Measurements from ENCODE around the gene NFIA.

NFIA gene

DNA sequence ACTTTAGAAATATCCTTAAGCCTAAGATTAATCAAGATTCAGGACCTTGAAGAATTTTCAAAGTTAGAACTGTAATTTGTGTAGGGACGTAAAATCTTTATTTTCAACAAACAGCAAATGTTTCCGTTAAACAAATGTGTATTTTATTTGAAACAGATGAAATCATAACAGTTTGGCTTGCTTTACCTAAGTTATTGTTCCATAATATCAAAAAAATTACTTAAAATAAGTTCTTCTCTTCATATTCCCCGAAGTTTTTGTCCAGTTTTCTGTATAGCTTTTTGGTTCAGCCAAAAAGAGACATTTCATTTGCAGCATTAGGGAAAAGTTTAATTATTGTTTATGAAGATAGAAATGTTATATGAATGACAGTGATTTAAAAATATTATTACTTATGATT is 100.1 kb downstream of the NFIA start:
- H3K27me3 ChIP-seq (ENCODE audit: control insufficient read depth, insufficient read depth, low read length, poor library complexity, severe bottlenecking) = no peaks in the 10 kb centered on the region
- H3K36me3 ChIP-seq (ENCODE audit: control insufficient read depth, insufficient read depth, low read length) = no peaks in the 10 kb centered on the region
- no peaks in the 10 kb centered on the region for H3K9me3 ChIP-seq (ENCODE audit: control insufficient read depth, low read length)
- no peak overlapping the region for H3K27ac ChIP-seq (ENCODE audit: insufficient read depth, low read depth, low read length, poor library complexity, severe bottlenecking)
- no peak overlapping the region for H3K4me3 ChIP-seq (ENCODE audit: insufficient read depth, low read depth, low read length)
- H3K4me1 ChIP-seq (ENCODE audit: control insufficient read depth, insufficient read depth, low read length) = peaks cover 4% of the 10 kb centered on the region
- 83 to 90% methylated on average over 1 to 3 of the region's 3 CpGs for WGBS, 2 experiments

DNA sequence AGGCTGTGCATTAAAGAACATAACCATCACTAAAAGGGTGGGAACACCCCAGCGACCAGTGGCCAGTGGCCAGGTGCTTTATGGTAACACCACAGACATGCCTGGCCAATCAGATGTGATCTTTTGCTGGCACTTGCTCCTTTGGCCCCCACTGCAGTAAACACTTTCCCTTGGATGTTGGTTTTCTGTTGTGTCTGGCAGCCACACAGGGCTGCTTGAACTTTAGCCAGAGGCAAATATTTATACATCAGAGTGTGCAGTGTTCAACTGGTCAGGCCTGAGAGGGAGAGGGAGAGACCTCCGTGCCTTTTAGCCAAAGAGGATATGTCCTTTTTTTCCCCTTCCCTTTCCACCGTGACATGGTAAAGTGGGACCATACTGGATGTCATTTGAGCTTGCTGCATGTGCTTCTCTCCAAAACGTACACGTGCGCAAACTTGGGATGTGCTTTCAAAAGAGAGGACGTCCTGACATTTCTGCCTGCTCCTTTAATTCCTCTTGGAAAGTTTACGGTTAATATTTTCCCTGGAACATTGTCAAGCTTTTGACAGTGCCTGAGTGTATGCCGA is 101.2 kb downstream of the NFIA start:
- WGBS, 2 experiments = 93 to 94% methylated on average over 9 of the region's 9 CpGs
- H3K27me3 ChIP-seq (ENCODE audit: control insufficient read depth, insufficient read depth, low read length, poor library complexity, severe bottlenecking) = no peaks in the 10 kb centered on the region
- peaks cover 12% of the 10 kb centered on the region for H3K4me1 ChIP-seq (ENCODE audit: control insufficient read depth, insufficient read depth, low read length)
- no peaks in the 10 kb centered on the region for H3K36me3 ChIP-seq (ENCODE audit: control insufficient read depth, insufficient read depth, low read length)
- H3K9me3 ChIP-seq (ENCODE audit: control insufficient read depth, low read length) = no peaks in the 10 kb centered on the region
- H3K4me3 ChIP-seq (ENCODE audit: insufficient read depth, low read depth, low read length) = no peak overlapping the region
- H3K27ac ChIP-seq (ENCODE audit: insufficient read depth, low read depth, low read length, poor library complexity, severe bottlenecking) = no peak overlapping the region

DNA sequence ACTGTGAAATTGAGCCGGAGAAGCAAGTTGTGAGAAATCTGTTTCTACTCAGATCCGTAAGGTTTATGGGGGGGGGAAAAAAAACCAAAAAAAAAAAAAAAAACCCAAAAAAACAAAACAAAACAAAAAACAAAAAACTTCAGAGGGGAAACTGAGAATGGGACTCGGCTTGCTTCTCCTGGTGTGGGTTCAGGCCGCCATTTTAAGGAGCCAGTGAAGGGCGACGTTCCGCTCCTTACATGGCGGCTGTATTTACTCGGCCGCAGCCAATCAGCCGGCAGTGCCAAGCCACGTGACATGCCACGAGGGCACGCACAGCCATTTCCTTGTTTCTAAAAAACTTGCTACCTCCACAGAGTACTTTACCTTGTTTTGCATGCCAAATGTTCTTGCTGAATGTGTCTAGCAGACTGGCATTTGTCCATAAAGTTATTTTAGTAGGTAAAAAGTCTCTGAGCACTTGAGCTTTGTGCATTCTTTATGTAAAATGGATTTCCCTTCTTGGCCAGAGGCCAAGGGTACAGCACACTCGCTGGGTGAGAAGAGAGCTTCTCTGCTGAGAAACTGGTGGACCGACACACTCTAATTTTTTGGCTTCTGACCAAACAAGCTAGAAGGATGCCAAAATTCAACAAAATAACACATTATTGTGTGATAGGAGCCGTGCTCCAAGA is 101.8 kb downstream of the NFIA start:
- Histone ChIP-seq H3K4me3 (ENCODE audit: insufficient read depth, low read depth, low read length) (no peak overlapping the region), H3K36me3 (ENCODE audit: control insufficient read depth, insufficient read depth, low read length) (no peaks in the 10 kb centered on the region), H3K27ac (ENCODE audit: insufficient read depth, low read depth, low read length, poor library complexity, severe bottlenecking) (no peak overlapping the region), H3K27me3 (ENCODE audit: control insufficient read depth, insufficient read depth, low read length, poor library complexity, severe bottlenecking) (no peaks in the 10 kb centered on the region), H3K4me1 (ENCODE audit: control insufficient read depth, insufficient read depth, low read length) (peaks cover 12% of the 10 kb centered on the region), H3K9me3 (ENCODE audit: control insufficient read depth, low read length) (no peaks in the 10 kb centered on the region)
- WGBS, 2 experiments = 95 to 97% methylated on average over 16 to 17 of the region's 17 CpGs

DNA sequence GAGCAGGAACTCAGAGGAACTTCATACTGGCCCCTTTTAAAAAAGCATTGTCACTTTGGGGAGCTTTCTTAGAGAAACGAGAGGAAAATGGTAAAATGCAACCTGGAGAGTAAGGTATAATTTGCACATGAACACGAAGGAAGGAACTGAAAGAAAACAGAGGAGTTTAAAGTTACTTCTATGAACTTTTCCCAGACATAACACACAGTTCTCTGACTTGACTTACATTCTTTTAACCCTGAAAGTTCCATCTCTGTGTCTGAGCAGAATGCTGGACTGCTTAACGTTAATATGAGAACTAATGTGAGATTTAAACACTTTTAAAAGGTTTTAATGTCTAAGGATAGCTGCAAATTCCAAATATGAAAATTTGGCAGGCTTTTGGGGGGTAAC is 102.3 kb downstream of the NFIA start:
- H3K27ac ChIP-seq (ENCODE audit: insufficient read depth, low read depth, low read length, poor library complexity, severe bottlenecking) = no peak overlapping the region
- WGBS, 2 experiments = 63 to 75% methylated on average over 3 of the region's 3 CpGs
- H3K4me3 ChIP-seq (ENCODE audit: insufficient read depth, low read depth, low read length) = no peak overlapping the region
- peaks cover 12% of the 10 kb centered on the region for H3K4me1 ChIP-seq (ENCODE audit: control insufficient read depth, insufficient read depth, low read length)
- no peaks in the 10 kb centered on the region for H3K9me3 ChIP-seq (ENCODE audit: control insufficient read depth, low read length)
- no peaks in the 10 kb centered on the region for H3K27me3 ChIP-seq (ENCODE audit: control insufficient read depth, insufficient read depth, low read length, poor library complexity, severe bottlenecking)
- H3K36me3 ChIP-seq (ENCODE audit: control insufficient read depth, insufficient read depth, low read length) = no peaks in the 10 kb centered on the region

DNA sequence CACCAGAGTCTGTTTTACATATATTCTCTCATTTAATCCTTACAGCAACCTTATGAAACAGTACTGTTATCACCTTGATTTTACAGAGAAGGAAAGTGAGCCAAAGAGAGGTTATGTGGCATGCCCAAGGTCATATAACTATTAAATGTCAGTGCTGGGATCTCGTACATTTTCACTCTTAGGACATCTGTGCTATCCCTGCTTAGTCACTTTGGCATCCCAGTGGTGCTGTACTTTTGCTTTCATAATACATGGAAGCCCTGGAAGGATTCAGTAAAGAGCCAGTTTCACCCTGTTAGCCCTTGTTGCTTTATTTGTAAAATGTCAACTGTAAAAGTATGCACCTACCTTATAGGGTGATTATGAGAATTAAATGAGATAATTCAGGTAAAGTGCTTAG is 104.4 kb downstream of the NFIA start:
- H3K9me3 ChIP-seq (ENCODE audit: control insufficient read depth, low read length) = no peaks in the 10 kb centered on the region
- 90 to 93% methylated on average over 1 of the region's 1 CpG for WGBS, 2 experiments
- H3K4me3 ChIP-seq (ENCODE audit: insufficient read depth, low read depth, low read length) = no peak overlapping the region
- H3K27me3 ChIP-seq (ENCODE audit: control insufficient read depth, insufficient read depth, low read length, poor library complexity, severe bottlenecking) = no peaks in the 10 kb centered on the region
- peaks cover 19% of the 10 kb centered on the region for H3K4me1 ChIP-seq (ENCODE audit: control insufficient read depth, insufficient read depth, low read length)
- no peak overlapping the region for H3K27ac ChIP-seq (ENCODE audit: insufficient read depth, low read depth, low read length, poor library complexity, severe bottlenecking)
- no peaks in the 10 kb centered on the region for H3K36me3 ChIP-seq (ENCODE audit: control insufficient read depth, insufficient read depth, low read length)

DNA sequence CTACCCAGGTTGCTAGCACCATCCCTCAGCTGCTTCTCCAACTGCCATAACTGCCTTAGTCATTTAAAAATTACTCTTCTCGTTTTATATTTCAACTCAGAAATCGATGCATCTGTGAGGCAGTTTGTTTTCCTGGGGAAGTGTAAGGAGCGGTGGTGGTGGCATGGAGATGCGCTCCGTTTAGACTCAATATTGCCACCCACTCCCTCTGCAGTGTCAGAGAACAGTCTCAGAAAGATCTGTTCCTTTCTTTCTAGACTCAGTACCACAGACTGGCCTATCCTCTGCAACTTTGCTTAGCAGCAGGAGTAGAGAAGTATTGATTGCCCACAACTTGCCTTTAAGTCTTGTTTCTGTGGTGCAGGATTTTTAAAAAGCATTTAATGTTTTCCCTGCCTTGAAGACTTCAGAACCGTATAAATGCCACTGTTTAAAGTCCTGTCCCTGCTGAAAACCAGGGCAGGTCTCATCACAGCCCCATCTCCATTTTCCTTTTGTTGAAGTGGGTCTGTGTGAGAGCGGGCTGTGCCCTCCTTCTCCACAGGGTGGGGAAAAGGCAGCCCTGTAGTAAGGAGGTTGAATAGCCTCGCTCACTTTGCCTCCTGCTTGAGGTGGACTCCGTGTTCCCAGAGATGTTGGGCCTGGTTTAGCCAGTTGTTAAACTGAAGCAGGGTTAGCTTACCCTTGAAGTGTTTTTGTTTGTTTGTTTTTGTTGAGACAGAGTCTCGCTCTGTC is 105.2 kb downstream of the NFIA start:
- Histone ChIP-seq H3K9me3 (ENCODE audit: control insufficient read depth, low read length) (no peaks in the 10 kb centered on the region), H3K4me3 (ENCODE audit: insufficient read depth, low read depth, low read length) (no peak overlapping the region), H3K27ac (ENCODE audit: insufficient read depth, low read depth, low read length, poor library complexity, severe bottlenecking) (no peak overlapping the region), H3K4me1 (ENCODE audit: control insufficient read depth, insufficient read depth, low read length) (peaks cover 19% of the 10 kb centered on the region), H3K36me3 (ENCODE audit: control insufficient read depth, insufficient read depth, low read length) (no peaks in the 10 kb centered on the region), H3K27me3 (ENCODE audit: control insufficient read depth, insufficient read depth, low read length, poor library complexity, severe bottlenecking) (no peaks in the 10 kb centered on the region)
- WGBS, 2 experiments = 82 to 88% methylated on average over 10 of the region's 10 CpGs

DNA sequence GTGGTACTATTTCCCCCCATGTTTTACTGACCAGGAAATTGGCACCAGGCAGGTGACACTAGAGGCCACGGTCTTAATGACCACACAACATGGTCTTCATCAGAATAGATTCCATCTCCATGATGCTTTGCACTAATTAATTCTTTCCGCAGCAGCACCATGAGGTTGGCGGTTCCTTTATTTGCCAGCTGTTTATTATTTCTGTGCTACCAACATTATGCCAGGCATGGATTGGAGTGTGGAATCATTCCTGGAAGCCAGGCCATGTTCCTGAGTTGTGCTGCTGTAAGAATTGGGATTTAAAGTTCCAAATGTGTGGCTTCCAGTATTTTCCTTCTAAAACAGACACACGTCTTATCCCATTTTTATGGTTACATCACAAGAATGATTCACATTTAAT is 107.8 kb downstream of the NFIA start:
- H3K4me3 ChIP-seq (ENCODE audit: insufficient read depth, low read depth, low read length) = no peak overlapping the region
- H3K27me3 ChIP-seq (ENCODE audit: control insufficient read depth, insufficient read depth, low read length, poor library complexity, severe bottlenecking) = no peaks in the 10 kb centered on the region
- H3K4me1 ChIP-seq (ENCODE audit: control insufficient read depth, insufficient read depth, low read length) = peaks cover 19% of the 10 kb centered on the region
- H3K27ac ChIP-seq (ENCODE audit: insufficient read depth, low read depth, low read length, poor library complexity, severe bottlenecking) = no peak overlapping the region
- H3K9me3 ChIP-seq (ENCODE audit: control insufficient read depth, low read length) = no peaks in the 10 kb centered on the region
- WGBS, 2 experiments = 86 to 92% methylated on average over 4 of the region's 4 CpGs
- no peaks in the 10 kb centered on the region for H3K36me3 ChIP-seq (ENCODE audit: control insufficient read depth, insufficient read depth, low read length)

DNA sequence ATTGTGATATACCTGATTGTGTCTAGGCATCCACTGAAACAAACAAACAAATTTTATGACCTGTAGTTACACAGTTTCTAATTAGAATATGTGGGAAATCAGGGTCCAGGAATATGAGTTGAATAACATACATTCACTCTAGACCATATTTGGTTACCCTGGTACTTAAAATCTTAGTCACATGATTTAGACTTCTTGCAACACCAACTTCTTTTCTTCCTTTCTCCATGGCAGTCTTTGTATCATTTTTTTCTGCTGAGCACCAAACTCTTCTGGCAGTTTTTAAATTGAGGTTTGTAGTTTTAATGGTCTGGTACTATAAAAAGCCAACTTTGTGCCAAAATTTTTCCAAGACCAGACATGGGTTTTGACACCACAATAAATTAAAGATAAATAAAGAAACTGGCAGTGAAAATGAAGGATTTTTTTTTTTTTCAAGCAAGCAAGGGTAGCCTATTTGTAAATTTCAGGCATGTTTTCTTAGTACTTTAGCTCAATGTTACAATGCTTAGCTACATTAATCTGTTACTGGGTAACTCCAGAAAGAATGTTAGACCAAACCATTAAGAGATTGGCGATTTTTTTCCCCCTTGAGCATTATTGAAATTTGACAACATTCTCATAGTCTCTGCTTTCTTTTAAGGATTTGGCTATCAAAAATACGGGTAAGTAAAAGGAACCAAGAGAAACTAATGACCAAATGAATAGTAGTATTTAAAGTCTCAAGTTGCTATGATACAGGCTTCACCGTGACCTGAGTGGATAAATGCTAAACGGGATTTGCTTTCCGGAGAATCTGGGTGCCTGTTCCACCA is 108.5 kb downstream of the NFIA start:
- WGBS, 2 experiments = 77 to 91% methylated on average over 5 of the region's 5 CpGs
- Histone ChIP-seq H3K36me3 (ENCODE audit: control insufficient read depth, insufficient read depth, low read length) (no peaks in the 10 kb centered on the region), H3K4me3 (ENCODE audit: insufficient read depth, low read depth, low read length) (no peak overlapping the region), H3K27ac (ENCODE audit: insufficient read depth, low read depth, low read length, poor library complexity, severe bottlenecking) (no peak overlapping the region), H3K27me3 (ENCODE audit: control insufficient read depth, insufficient read depth, low read length, poor library complexity, severe bottlenecking) (no peaks in the 10 kb centered on the region), H3K4me1 (ENCODE audit: control insufficient read depth, insufficient read depth, low read length) (peaks cover 19% of the 10 kb centered on the region), H3K9me3 (ENCODE audit: control insufficient read depth, low read length) (no peaks in the 10 kb centered on the region)

DNA sequence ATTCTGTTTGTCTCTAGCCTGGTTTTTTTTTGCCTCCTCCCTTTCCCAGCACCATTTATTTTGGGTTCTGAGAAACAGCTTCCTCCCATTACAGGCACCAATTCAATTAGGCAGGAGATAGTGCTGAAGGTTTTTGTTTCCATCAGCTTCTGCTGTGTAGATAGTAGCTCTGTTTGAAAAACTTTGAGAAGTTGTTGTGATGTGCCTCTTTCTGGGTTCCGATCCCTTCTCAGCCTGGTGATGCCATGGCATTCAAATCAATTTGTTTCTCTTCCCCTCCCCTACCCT is 109.0 kb downstream of the NFIA start:
- no peak overlapping the region for H3K4me3 ChIP-seq (ENCODE audit: insufficient read depth, low read depth, low read length)
- WGBS, 2 experiments = 89 to 100% methylated on average over 1 of the region's 1 CpG
- H3K9me3 ChIP-seq (ENCODE audit: control insufficient read depth, low read length) = no peaks in the 10 kb centered on the region
- H3K27ac ChIP-seq (ENCODE audit: insufficient read depth, low read depth, low read length, poor library complexity, severe bottlenecking) = no peak overlapping the region
- H3K27me3 ChIP-seq (ENCODE audit: control insufficient read depth, insufficient read depth, low read length, poor library complexity, severe bottlenecking) = no peaks in the 10 kb centered on the region
- peaks cover 19% of the 10 kb centered on the region for H3K4me1 ChIP-seq (ENCODE audit: control insufficient read depth, insufficient read depth, low read length)
- H3K36me3 ChIP-seq (ENCODE audit: control insufficient read depth, insufficient read depth, low read length) = no peaks in the 10 kb centered on the region

Measured in ectodermal cell (in vitro differentiated cells).